Measurements from ENCODE around the gene MYOZ1.

DNA sequence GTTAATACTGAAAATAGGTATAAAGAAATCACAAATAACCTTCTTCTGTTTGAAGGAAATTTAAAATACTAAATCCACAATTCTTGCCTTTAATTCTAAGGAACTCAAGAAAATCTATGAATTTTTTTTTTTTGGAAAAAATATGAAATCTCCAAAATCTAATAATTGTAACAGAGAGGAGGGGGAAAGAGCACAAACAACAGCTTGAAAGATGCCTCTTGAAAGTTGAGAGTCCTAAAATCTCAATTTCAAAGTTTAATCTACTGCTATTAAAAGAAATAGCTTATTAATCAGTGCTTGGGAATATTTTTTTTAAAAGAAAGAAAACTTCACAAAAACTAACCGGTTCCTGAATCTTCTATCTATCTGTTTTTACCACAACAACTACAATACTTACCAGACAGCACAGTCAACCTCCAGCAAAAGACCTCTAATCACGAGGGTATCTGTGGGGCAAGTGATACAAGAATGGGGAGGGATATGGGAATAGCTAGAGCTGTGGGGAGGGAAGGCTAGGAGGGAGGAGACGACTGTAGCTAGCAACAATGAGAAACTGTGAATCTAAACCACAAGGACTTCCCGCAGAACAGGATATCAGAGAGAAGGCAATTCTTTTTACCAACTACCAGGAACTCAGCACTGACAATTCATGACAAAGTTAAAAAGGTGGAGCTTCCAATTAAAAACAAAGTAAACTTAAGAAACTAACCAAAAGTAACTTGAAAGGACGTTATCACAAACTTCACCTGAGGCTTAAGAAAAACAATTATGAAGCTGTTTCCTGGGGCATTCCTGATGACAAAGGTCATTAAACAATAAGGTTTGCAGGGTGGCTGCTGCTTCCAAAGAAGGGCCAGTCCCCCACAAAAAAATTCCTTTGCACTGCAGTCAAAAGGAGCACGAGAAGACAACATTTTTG lies 50.1 kb downstream of the MYOZ1 start, which contains the start of gene USP54:
- TF ChIP-seq POLR2A (IDR thresholded peaks at IDR 0.05), result no peak
- TF ChIP-seq, protein P1, sequence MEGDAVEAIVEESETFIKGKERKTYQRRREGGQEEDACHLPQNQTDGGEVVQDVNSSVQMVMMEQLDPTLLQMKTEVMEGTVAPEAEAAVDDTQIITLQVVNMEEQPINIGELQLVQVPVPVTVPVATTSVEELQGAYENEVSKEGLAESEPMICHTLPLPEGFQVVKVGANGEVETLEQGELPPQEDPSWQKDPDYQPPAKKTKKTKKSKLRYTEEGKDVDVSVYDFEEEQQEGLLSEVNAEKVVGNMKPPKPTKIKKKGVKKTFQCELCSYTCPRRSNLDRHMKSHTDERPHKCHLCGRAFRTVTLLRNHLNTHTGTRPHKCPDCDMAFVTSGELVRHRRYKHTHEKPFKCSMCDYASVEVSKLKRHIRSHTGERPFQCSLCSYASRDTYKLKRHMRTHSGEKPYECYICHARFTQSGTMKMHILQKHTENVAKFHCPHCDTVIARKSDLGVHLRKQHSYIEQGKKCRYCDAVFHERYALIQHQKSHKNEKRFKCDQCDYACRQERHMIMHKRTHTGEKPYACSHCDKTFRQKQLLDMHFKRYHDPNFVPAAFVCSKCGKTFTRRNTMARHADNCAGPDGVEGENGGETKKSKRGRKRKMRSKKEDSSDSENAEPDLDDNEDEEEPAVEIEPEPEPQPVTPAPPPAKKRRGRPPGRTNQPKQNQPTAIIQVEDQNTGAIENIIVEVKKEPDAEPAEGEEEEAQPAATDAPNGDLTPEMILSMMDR (IDR thresholded peaks at IDR 0.05 in 4 of 5, conservative IDR thresholded peaks at IDR 0.05 in 1 of 5), result no peak
